CD14-positive monocyte (primary cell): ENCODE data around the gene CDH23. TPM values are rescaled to one million over a fixed set of nuclear protein-coding genes. Genes with fewer than 3 reads are reported as not detected.

Experiments
- DNase-seq, 3 donors: peaks; one replicate each; pipeline ENCODE4 v3.0.0-alpha.2; 2011 to 2022
- H2AFZ ChIP-seq: 2 replicates; pipeline ENCODE4 v1.6.0; 2012; ENCODE audit warnings: mild to moderate bottlenecking, low read depth, low read length, inconsistent platforms; ENCODE audit not compliant: insufficient read depth, poor library complexity, severe bottlenecking
- H3K27ac ChIP-seq, 2 donors: 1 replicate in 1 of 2; 2 replicates in 1 of 2; pipeline ENCODE4 v1.5.1; 2012 to 2013; ENCODE audit warnings: low read length in 2 of 2, control low read depth in 1 of 2, inconsistent platforms in 1 of 2, low read depth in 1 of 2, mild to moderate bottlenecking in 1 of 2
- H3K27me3 ChIP-seq, 2 donors: one replicate each; pipeline versions ENCODE4 v1.6.0 to v1.6.1; 2011 to 2013; ENCODE audit warnings: low read length in 2 of 2; ENCODE audit not compliant: control insufficient read depth in 2 of 2, insufficient read depth in 2 of 2
- H3K36me3 ChIP-seq, 2 donors: replicated peaks in 1 of 2; 1 replicate in 1 of 2; 2 replicates in 1 of 2; pipeline versions ENCODE4 v1.5.1 to v1.6.1; 2012 to 2013; ENCODE audit warnings: low read length in 2 of 2, control low read depth in 1 of 2, inconsistent platforms in 1 of 2, mild to moderate bottlenecking in 1 of 2; ENCODE audit not compliant: insufficient read depth in 2 of 2, control insufficient read depth in 1 of 2
- H3K4me1 ChIP-seq, 2 donors: 1 replicate in 1 of 2; 2 replicates in 1 of 2; pipeline versions ENCODE4 v1.5.1 to v1.6.1; 2012 to 2013; ENCODE audit warnings: low read length in 2 of 2, control low read depth in 1 of 2, inconsistent platforms in 1 of 2, mild to moderate bottlenecking in 1 of 2, moderate library complexity in 1 of 2; ENCODE audit not compliant: insufficient read depth in 2 of 2, control insufficient read depth in 1 of 2
- H3K4me2 ChIP-seq: replicated peaks from 2 replicates; pipeline ENCODE3; 2012; ENCODE audit warnings: low read length, moderate library complexity, mild to moderate bottlenecking; ENCODE audit not compliant: poor library complexity, severe bottlenecking; ENCODE audit errors: extremely low read depth
- H3K4me3 ChIP-seq, 3 experiments: fragments of 200-600 bp in 1 of 3; sonication (generic) in 1 of 3; replicated peaks in 1 of 3; 1 replicate in 2 of 3; 2 replicates in 1 of 3; pipeline ENCODE4 v1.5.1; 2011 to 2013; ENCODE audit warnings: low read length in 3 of 3, mild to moderate bottlenecking in 3 of 3, control low read depth in 2 of 3, low read depth in 2 of 3, inconsistent platforms in 1 of 3, moderate library complexity in 1 of 3
- H3K79me2 ChIP-seq: 2 replicates; pipeline ENCODE4 v1.6.0; 2012; ENCODE audit warnings: mild to moderate bottlenecking, control low read depth, inconsistent platforms, low read length, moderate library complexity; ENCODE audit not compliant: insufficient read depth
- H3K9ac ChIP-seq: 2 replicates; pipeline ENCODE4 v1.6.0; 2017; ENCODE audit warnings: low read length, mild to moderate bottlenecking; ENCODE audit not compliant: insufficient read depth, poor library complexity, severe bottlenecking
- H3K9me3 ChIP-seq, 2 donors: replicated peaks in 1 of 2; 1 replicate in 1 of 2; 2 replicates in 1 of 2; pipeline versions ENCODE4 v1.5.1 to v1.6.1; 2012 to 2013; ENCODE audit warnings: low read length in 2 of 2, control low read depth in 1 of 2; ENCODE audit not compliant: control insufficient read depth in 1 of 2, insufficient read depth in 1 of 2
- H4K20me1 ChIP-seq: 2 replicates; pipeline ENCODE4 v1.6.0; 2012; ENCODE audit warnings: mild to moderate bottlenecking, low read length, control low read depth, moderate library complexity; ENCODE audit not compliant: insufficient read depth
- H3K27ac Mint-ChIP-seq, 7 donors: one replicate each; pipeline ENCODE4 v1.8.0; 2020; ENCODE audit warnings: mild to moderate bottlenecking in 7 of 7, mixed read lengths in 7 of 7, moderate library complexity in 6 of 7, inconsistent platforms in 2 of 7
- H3K27me3 Mint-ChIP-seq, 3 donors: one replicate each; pipeline ENCODE4 v1.8.0; 2021 to 2022; ENCODE audit warnings: low read depth in 3 of 3, mild to moderate bottlenecking in 3 of 3, mixed read lengths in 3 of 3, moderate library complexity in 3 of 3, inconsistent platforms in 1 of 3
- H3K36me3 Mint-ChIP-seq, 2 donors: one replicate each; pipeline ENCODE4 v1.8.0; 2020; ENCODE audit warnings: mixed read lengths in 2 of 2, inconsistent platforms in 1 of 2, mild to moderate bottlenecking in 1 of 2
- H3K4me1 Mint-ChIP-seq: one replicate; pipeline ENCODE4 v1.8.0; 2020; ENCODE audit warnings: mild to moderate bottlenecking, mixed read lengths
- H3K4me3 Mint-ChIP-seq, 2 donors: one replicate each; pipeline ENCODE4 v1.8.0; 2020; ENCODE audit warnings: mild to moderate bottlenecking in 2 of 2, mixed read lengths in 2 of 2, moderate library complexity in 1 of 2
- H3K9me3 Mint-ChIP-seq, 7 donors: one replicate each; pipeline ENCODE4 v1.8.0; 2020 to 2022; ENCODE audit warnings: mixed read lengths in 7 of 7, mild to moderate bottlenecking in 6 of 7, moderate library complexity in 6 of 7, inconsistent platforms in 2 of 7
- WGBS: methylation state at CpG from one replicate; pipeline ENCODE4 v1.1.5; 2013; ENCODE audit warnings: missing lambda C conversion rate; ENCODE audit not compliant: insufficient coverage; 5-methylcytosine and 5-hydroxymethylcytosine counted together
- intact Hi-C, 2 donors: fragments of 100-400 bp; cut with micrococcal nuclease; formaldehyde crosslinking; loops; one replicate each; pipeline versions ENCODE4 v1.15.0 to v1.15.1; 2023
- polyA plus RNA-seq, 3 donors: library from polyadenylated mRNA; depleted of rRNA in 1 of 3; unstranded in 2 of 3; stranded (reverse) in 1 of 3; fragments of 300-500 nt in 2 of 3; fragments of >200 nt in 1 of 3; fragmentation: Illumina TruSeq in 2 of 3; gene quantifications; 1 replicate in 2 of 3; 2 replicates in 1 of 3; pipeline ENCODE4 v1.2.3, GENCODE V29; 2012 to 2021
- TF ChIP-seq, protein P1 (sequence below): fragments of 200-600 bp; IDR thresholded peaks from one replicate; pipeline ENCODE4 v1.8.0; 2022; ENCODE audit warnings: antibody characterized with exemption, mild to moderate bottlenecking

CDH23 gene
- polyA plus RNA-seq, 3 donors, result 8.2 to 36.2 (median 10.5) TPM

DNA sequence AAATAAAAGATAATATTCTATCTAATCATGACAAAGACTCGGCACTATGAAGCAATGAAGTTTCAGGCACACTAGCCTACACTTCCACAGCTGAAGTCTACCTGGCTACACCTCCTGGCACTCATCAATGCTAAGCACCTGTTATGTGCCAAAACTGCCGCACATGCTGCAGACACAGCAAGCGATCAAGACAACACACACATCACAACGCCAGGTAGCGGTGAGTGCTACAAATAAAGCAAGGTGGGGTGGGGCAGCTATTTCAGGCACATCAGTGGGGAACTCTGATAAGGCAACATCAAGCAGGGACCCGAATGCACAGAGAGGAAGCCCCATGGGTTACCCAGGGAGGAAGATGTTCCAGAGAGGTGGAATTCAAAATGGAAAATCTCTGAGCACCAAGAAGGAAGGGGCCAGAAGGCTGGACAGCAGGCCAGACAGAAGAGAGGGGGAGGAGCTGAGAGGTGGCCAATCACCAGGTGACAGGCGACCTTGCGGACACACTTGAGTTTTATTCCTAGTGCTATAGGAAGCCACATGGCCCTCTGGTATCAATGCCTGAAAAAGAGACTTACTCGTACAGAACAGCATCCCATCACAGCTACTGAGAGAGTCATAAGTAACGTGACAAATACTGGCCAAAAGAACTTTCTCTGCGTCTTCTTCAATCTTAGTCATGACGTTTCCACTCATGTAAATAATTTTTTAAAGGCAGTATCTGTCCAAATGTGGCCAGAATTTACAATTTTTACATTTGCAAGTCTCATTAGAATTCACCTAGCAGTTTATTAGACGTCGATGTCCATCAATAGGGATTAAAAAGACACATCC is 446.4 kb downstream of the CDH23 start:
- H3K4me3 ChIP-seq, result peak overlapping the region in 1 of 3 experiments; percentile 99
- Mint-ChIP-seq H3K36me3 (peaks cover 75 to 77% of the 10 kb centered on the region in 2 donors), H3K9me3 (peaks cover 0 to 3% (median 0%) of the 10 kb centered on the region in 7 donors), H3K4me1 (peaks cover 96% of the 10 kb centered on the region), H3K27me3 (peaks cover 0 to under 1% (median 0%) of the 10 kb centered on the region in 3 donors), H3K27ac (peak overlapping the region; percentile 81 to 97 (median 84)), H3K4me3 (peak overlapping the region; percentile 51 to 64)
- H3K27me3 ChIP-seq, result no peaks in the 10 kb centered on the region
- no peaks in the 10 kb centered on the region for H3K9me3 ChIP-seq
- H3K27ac ChIP-seq, result peak overlapping the region; percentile 50 to 63
- WGBS, result 78% methylated on average over 8 of the region's 14 CpGs
- intact Hi-C loops, result no loop called here
- TF ChIP-seq, protein P1, sequence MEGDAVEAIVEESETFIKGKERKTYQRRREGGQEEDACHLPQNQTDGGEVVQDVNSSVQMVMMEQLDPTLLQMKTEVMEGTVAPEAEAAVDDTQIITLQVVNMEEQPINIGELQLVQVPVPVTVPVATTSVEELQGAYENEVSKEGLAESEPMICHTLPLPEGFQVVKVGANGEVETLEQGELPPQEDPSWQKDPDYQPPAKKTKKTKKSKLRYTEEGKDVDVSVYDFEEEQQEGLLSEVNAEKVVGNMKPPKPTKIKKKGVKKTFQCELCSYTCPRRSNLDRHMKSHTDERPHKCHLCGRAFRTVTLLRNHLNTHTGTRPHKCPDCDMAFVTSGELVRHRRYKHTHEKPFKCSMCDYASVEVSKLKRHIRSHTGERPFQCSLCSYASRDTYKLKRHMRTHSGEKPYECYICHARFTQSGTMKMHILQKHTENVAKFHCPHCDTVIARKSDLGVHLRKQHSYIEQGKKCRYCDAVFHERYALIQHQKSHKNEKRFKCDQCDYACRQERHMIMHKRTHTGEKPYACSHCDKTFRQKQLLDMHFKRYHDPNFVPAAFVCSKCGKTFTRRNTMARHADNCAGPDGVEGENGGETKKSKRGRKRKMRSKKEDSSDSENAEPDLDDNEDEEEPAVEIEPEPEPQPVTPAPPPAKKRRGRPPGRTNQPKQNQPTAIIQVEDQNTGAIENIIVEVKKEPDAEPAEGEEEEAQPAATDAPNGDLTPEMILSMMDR, result no peak
- H2AFZ ChIP-seq, result no peak overlapping the region
- peaks cover 100% of the 10 kb centered on the region in 2 donors for H3K4me1 ChIP-seq
- peaks cover 28 to 55% of the 10 kb centered on the region in 2 donors for H3K36me3 ChIP-seq
- peaks cover 100% of the 10 kb centered on the region for H4K20me1 ChIP-seq
- DNase-seq, result no peak
- peak overlapping the region; percentile 0 for H3K9ac ChIP-seq
- H3K4me2 ChIP-seq, result peak overlapping the region; percentile 95
- peaks cover 100% of the 10 kb centered on the region for H3K79me2 ChIP-seq

DNA sequence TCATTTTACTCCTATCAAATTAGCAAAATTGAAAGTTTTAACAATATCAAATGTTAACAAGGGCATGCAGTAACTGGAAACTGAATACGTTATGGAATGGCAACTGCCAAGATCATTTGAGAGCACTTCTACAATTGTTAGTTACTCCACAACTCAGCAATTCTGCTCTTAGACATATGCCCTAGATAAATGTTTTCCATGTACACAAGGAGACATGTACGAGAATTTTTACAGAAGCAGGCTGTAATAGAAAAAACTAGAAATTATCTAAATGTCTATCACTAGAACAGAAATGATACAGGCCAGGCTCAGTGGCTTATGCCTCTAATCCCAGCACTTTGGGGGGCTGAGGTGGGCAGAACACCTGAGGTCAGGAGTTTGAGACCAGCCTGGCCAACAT is 447.4 kb downstream of the CDH23 start:
- Histone ChIP-seq H3K4me2 (peak overlapping the region; percentile 95), H3K9me3 (no peaks in the 10 kb centered on the region), H3K4me3 (peak overlapping the region in 1 of 3 experiments; percentile 99), H3K27ac (peak overlapping the region; percentile 19 to 63), H3K4me1 (peaks cover 100% of the 10 kb centered on the region in 2 donors), H3K27me3 (no peaks in the 10 kb centered on the region), H2AFZ (no peak overlapping the region), H3K9ac (no peak overlapping the region), H4K20me1 (peaks cover 100% of the 10 kb centered on the region), H3K79me2 (peaks cover 100% of the 10 kb centered on the region), H3K36me3 (peaks cover 28 to 55% of the 10 kb centered on the region in 2 donors)
- intact Hi-C loops, result no loop called here
- peaks cover 0 to 3% (median 0%) of the 10 kb centered on the region in 7 donors for H3K9me3 Mint-ChIP-seq
- peak overlapping the region; percentile 30 to 97 (median 82) for H3K27ac Mint-ChIP-seq
- peaks cover 75 to 77% of the 10 kb centered on the region in 2 donors for H3K36me3 Mint-ChIP-seq
- no CpG with 5 or more reads among the region's 2 CpGs for WGBS
- H3K4me1 Mint-ChIP-seq, result peaks cover 94% of the 10 kb centered on the region
- TF ChIP-seq, protein P1, result no peak
- peak overlapping the region; percentile 42 to 55 for H3K4me3 Mint-ChIP-seq
- DNase-seq, result no peak
- no peaks in the 10 kb centered on the region for H3K27me3 Mint-ChIP-seq
